Esophagus squamous epithelium (tissue), 5 donors: ENCODE measurements around the gene PRELID3B. TPM values are rescaled to one million over a fixed set of nuclear protein-coding genes. Genes with fewer than 3 reads are reported as not detected.
A peak's percentile ranks its signal among the peaks of the same experiment; 100 is the strongest.

Experiments
- DNase-seq: peaks from one replicate; lab custom pipeline; 2025; lab: John Stamatoyannopoulos, UW
- H3K27ac ChIP-seq, 4 donors: fragments of 200-600 bp; sonication (generic); one replicate each; pipeline ENCODE4 v1.5.1; 2016 to 2019; ENCODE audit warnings: mild to moderate bottlenecking in 1 of 4
- H3K27me3 ChIP-seq, 4 donors: fragments of 200-600 bp; sonication (generic); 1 replicate in 3 of 4; 2 replicates in 1 of 4; pipeline versions ENCODE4 v1.5.1 to v1.6.0; 2017 to 2021; ENCODE audit warnings: antibody characterized with exemption in 1 of 4
- H3K36me3 ChIP-seq, 3 donors: fragments of 200-600 bp; sonication (generic); one replicate each; pipeline ENCODE4 v1.5.1; 2016 to 2019
- H3K4me1 ChIP-seq, 3 donors: fragments of 200-600 bp; sonication (generic); one replicate each; pipeline ENCODE4 v1.5.1; 2017 to 2019
- H3K4me3 ChIP-seq, 4 donors: fragments of 200-600 bp; sonication (generic); 1 replicate in 3 of 4; 2 replicates in 1 of 4; pipeline ENCODE4 v1.5.1; 2016 to 2019; ENCODE audit warnings: mild to moderate bottlenecking in 2 of 4, moderate library complexity in 1 of 4
- H3K9me3 ChIP-seq, 3 donors: fragments of 200-600 bp; sonication (generic); one replicate each; pipeline ENCODE4 v1.5.1; 2016 to 2019
- CTCF ChIP-seq, 6 experiments: fragments of 450-650 bp in 4 of 6; fragments of 200-600 bp in 2 of 6; sonication (generic) in 2 of 6; IDR thresholded peaks; one replicate each; pipeline ENCODE4 v1.5.1; 2016 to 2019; ENCODE audit warnings: antibody characterized with exemption in 6 of 6, mild to moderate bottlenecking in 4 of 6, moderate library complexity in 4 of 6
- POLR2A ChIP-seq, 4 donors: fragments of 450-650 bp; IDR thresholded peaks; one replicate each; pipeline ENCODE4 v1.6.1; 2017; ENCODE audit warnings: antibody characterized with exemption in 4 of 4, mild to moderate bottlenecking in 4 of 4, moderate library complexity in 3 of 4
- WGBS, 2 donors: methylation state at CpG; one replicate each; pipeline ENCODE4 v1.1.5; 2018; 5-methylcytosine and 5-hydroxymethylcytosine counted together
- intact Hi-C: fragments of 100-400 bp; cut with DNase I; formaldehyde crosslinking; loops from one replicate; pipeline ENCODE4 v1.15.0; 2022
- total RNA-seq, 4 donors: library from RNA; depleted of rRNA; stranded (reverse); fragments of >200 nt; gene quantifications; one replicate each; pipeline ENCODE4 v1.1.0, GENCODE V29; 2016
- donor health status: DM: yes; HTN: yes; CAD: no.

Gene PRELID3B
- total RNA-seq, 4 donors from 2014 or later = 44.7 to 73.1 (median 68.5) TPM

- TF ChIP-seq POLR2A (IDR thresholded peaks at IDR 0.05) (no peak), CTCF (IDR thresholded peaks at IDR 0.05) (no peak)
- Histone ChIP-seq H3K27me3 (no peaks in the 10 kb centered on the region), H3K4me3 (no peak overlapping the region), H3K4me1 (peaks cover 24 to 53% (median 31%) of the 10 kb centered on the region in 3 donors), H3K27ac (peak overlapping the region in 1 of 4 donors; percentile 22), H3K9me3 (no peaks in the 10 kb centered on the region), H3K36me3 (peaks cover 4 to 54% (median 8%) of the 10 kb centered on the region in 3 donors)
- intact Hi-C loops = no loop called here
- no peak for DNase-seq
- 82 to 84% methylated on average over 12 to 14 of the region's 17 CpGs for WGBS, 2 donors
Measured at GRCh38 chr20:59002874-59003399, 39.6 kb downstream of the PRELID3B start.

- H3K36me3 ChIP-seq = peaks cover 4 to 60% (median 10%) of the 10 kb centered on the region in 3 donors
- H3K4me3 ChIP-seq = no peak overlapping the region
- no peak for DNase-seq
- H3K27ac ChIP-seq = no peak overlapping the region
- no peaks in the 10 kb centered on the region for H3K27me3 ChIP-seq
- 95 to 96% methylated on average over 7 of the region's 8 CpGs for WGBS, 2 donors
- H3K4me1 ChIP-seq = peaks cover 19 to 47% (median 25%) of the 10 kb centered on the region in 3 donors
- intact Hi-C loops = no loop called here
- no peaks in the 10 kb centered on the region for H3K9me3 ChIP-seq
- TF ChIP-seq POLR2A (IDR thresholded peaks at IDR 0.05) (no peak), CTCF (IDR thresholded peaks at IDR 0.05) (no peak)
Measured at GRCh38 chr20:59002388-59002787, 40.2 kb downstream of the PRELID3B start.

- H3K4me3 ChIP-seq = no peak overlapping the region
- intact Hi-C loops = no loop called here
- TF ChIP-seq CTCF (IDR thresholded peaks at IDR 0.05) (no peak), POLR2A (IDR thresholded peaks at IDR 0.05) (no peak)
- no peak overlapping the region for H3K27ac ChIP-seq
- WGBS, 2 donors = 85 to 86% methylated on average over 4 to 20 of the region's 27 CpGs
- no peak for DNase-seq
- no peaks in the 10 kb centered on the region for H3K27me3 ChIP-seq
- H3K9me3 ChIP-seq = no peaks in the 10 kb centered on the region
- peaks cover 4 to 68% (median 13%) of the 10 kb centered on the region in 3 donors for H3K36me3 ChIP-seq
- H3K4me1 ChIP-seq = peaks cover 17 to 40% (median 25%) of the 10 kb centered on the region in 3 donors
Measured at GRCh38 chr20:59001449-59002171, 41.0 kb downstream of the PRELID3B start.

- H3K36me3 ChIP-seq = peaks cover 7 to 73% (median 13%) of the 10 kb centered on the region in 3 donors
- no peaks in the 10 kb centered on the region for H3K9me3 ChIP-seq
- peaks cover 11 to 35% (median 20%) of the 10 kb centered on the region in 3 donors for H3K4me1 ChIP-seq
- no peak overlapping the region for H3K4me3 ChIP-seq
- intact Hi-C loops = no loop called here
- H3K27me3 ChIP-seq = no peaks in the 10 kb centered on the region
- H3K27ac ChIP-seq = no peak overlapping the region
- 84% methylated on average over 3 of the region's 13 CpGs; no CpG with 5 or more reads in 1 of the 2 donors for WGBS, 2 donors
- TF ChIP-seq CTCF (IDR thresholded peaks at IDR 0.05) = no peak
- no peak for TF ChIP-seq POLR2A (IDR thresholded peaks at IDR 0.05)
- DNase-seq = no peak
Measured at GRCh38 chr20:59001068-59001448, 41.5 kb downstream of the PRELID3B start.

GRCh38 chr20:59000326-59000725 is 42.3 kb downstream of the PRELID3B start:
- H3K27me3 ChIP-seq = no peaks in the 10 kb centered on the region
- H3K4me3 ChIP-seq = no peak overlapping the region
- TF ChIP-seq CTCF (IDR thresholded peaks at IDR 0.05) (no peak), POLR2A (IDR thresholded peaks at IDR 0.05) (no peak)
- WGBS, 2 donors = 88% methylated on average over 1 of the region's 3 CpGs; no CpG with 5 or more reads in 1 of the 2 donors
- intact Hi-C loops = no loop called here
- H3K9me3 ChIP-seq = no peaks in the 10 kb centered on the region
- no peak overlapping the region for H3K27ac ChIP-seq
- peaks cover 4 to 28% (median 13%) of the 10 kb centered on the region in 3 donors for H3K4me1 ChIP-seq
- no peak for DNase-seq
- H3K36me3 ChIP-seq = peaks cover 14 to 80% (median 16%) of the 10 kb centered on the region in 3 donors
